HUES6 (cell line): ENCODE measurements around the gene FGF19.
A peak's percentile ranks its signal among the peaks of the same experiment; 100 is the strongest.

Source experiments
- H3K27ac ChIP-seq: 2 replicates; pipeline ENCODE4 v1.7.0; 2013; ENCODE audit warnings: low read depth, mild to moderate bottlenecking, low read length, inconsistent platforms
- H3K27me3 ChIP-seq: 2 replicates; pipeline ENCODE4 v1.6.1; 2013; ENCODE audit warnings: low read length; ENCODE audit not compliant: control insufficient read depth, insufficient read depth
- H3K36me3 ChIP-seq: 2 replicates; pipeline ENCODE4 v1.6.1; 2013; ENCODE audit warnings: low read length; ENCODE audit not compliant: control insufficient read depth, insufficient read depth
- H3K4me1 ChIP-seq: 2 replicates; pipeline ENCODE4 v1.6.1; 2013; ENCODE audit warnings: low read length; ENCODE audit not compliant: control insufficient read depth, insufficient read depth
- H3K4me3 ChIP-seq: 2 replicates; pipeline ENCODE4 v1.5.1; 2013; ENCODE audit warnings: low read depth, low read length
- H3K9ac ChIP-seq: one replicate; pipeline ENCODE4 v1.6.1; 2013; ENCODE audit warnings: mild to moderate bottlenecking, low read length
- H3K9me3 ChIP-seq: 2 replicates; pipeline ENCODE4 v1.6.1; 2013; ENCODE audit warnings: low read depth, low read length; ENCODE audit not compliant: control insufficient read depth, insufficient read depth

The FGF19 gene

GRCh38 chr11:69683764-69684333 is 20.0 kb downstream of the FGF19 start:
- Histone ChIP-seq H3K4me3 (no peak overlapping the region), H3K36me3 (no peaks in the 10 kb centered on the region), H3K9me3 (peaks cover 2% of the 10 kb centered on the region; the same call in 1 of the 2 replicates), H3K4me1 (no peaks in the 10 kb centered on the region), H3K27ac (no peak overlapping the region), H3K9ac (no peak overlapping the region), H3K27me3 (peaks cover 13% of the 10 kb centered on the region)

- Histone ChIP-seq H3K27ac (no peak overlapping the region), H3K4me1 (no peaks in the 10 kb centered on the region), H3K9ac (no peak overlapping the region), H3K9me3 (no peaks in the 10 kb centered on the region), H3K36me3 (no peaks in the 10 kb centered on the region), H3K27me3 (peaks cover 13% of the 10 kb centered on the region), H3K4me3 (no peak overlapping the region)
Measured at GRCh38 chr11:69682681-69683326, 21.0 kb downstream of the FGF19 start.

- H3K36me3 ChIP-seq = no peaks in the 10 kb centered on the region
- no peaks in the 10 kb centered on the region for H3K9me3 ChIP-seq
- no peak overlapping the region for H3K4me3 ChIP-seq
- H3K27ac ChIP-seq = no peak overlapping the region
- peaks cover 13% of the 10 kb centered on the region for H3K27me3 ChIP-seq
- no peak overlapping the region for H3K9ac ChIP-seq
- H3K4me1 ChIP-seq = no peaks in the 10 kb centered on the region
Measured at GRCh38 chr11:69682221-69682620, 21.6 kb downstream of the FGF19 start.

- Histone ChIP-seq H3K27me3 (peaks cover 12% of the 10 kb centered on the region), H3K27ac (no peak overlapping the region), H3K9me3 (no peaks in the 10 kb centered on the region)
Measured at GRCh38 chr11:69680688-69681087, 23.1 kb downstream of the FGF19 start.

GRCh38 chr11:69677749-69678148 is 26.1 kb downstream of the FGF19 start:
- Histone ChIP-seq H3K4me3 (no peak overlapping the region), H3K36me3 (peaks cover 6% of the 10 kb centered on the region), H3K9me3 (no peaks in the 10 kb centered on the region), H3K27ac (no peak overlapping the region), H3K9ac (no peak overlapping the region), H3K4me1 (peaks cover 5% of the 10 kb centered on the region), H3K27me3 (no peaks in the 10 kb centered on the region)

More at GRCh38 chr11:69680688-69681087, 23.1 kb downstream of the FGF19 start:
- H3K4me1 ChIP-seq = no peaks in the 10 kb centered on the region
- no peaks in the 10 kb centered on the region for H3K36me3 ChIP-seq
- no peak overlapping the region for H3K9ac ChIP-seq
- H3K4me3 ChIP-seq = no peak overlapping the region

- Histone ChIP-seq H3K4me1 (peaks cover 8% of the 10 kb centered on the region), H3K36me3 (peaks cover 23% of the 10 kb centered on the region), H3K9ac (peak within 1 kb of the TSS; percentile 91), H3K4me3 (peak within 1 kb of the TSS; percentile 97), H3K27ac (peak within 1 kb of the TSS; percentile 82; the same call in 1 of the 2 replicates), H3K27me3 (no peaks in the 10 kb centered on the region), H3K9me3 (no peaks in the 10 kb centered on the region)
Measured at GRCh38 chr11:69674886-69675714, 28.7 kb downstream of the FGF19 start, which contains the start of gene LTO1. TSS of gene LTO1 (minus strand) at chr11:69675353. CDS start at chr11:69675239, 114 bp downstream.

- no peaks in the 10 kb centered on the region for H3K27me3 ChIP-seq
- no peaks in the 10 kb centered on the region for H3K9me3 ChIP-seq
- H3K27ac ChIP-seq = peak overlapping the region; percentile 82; the same call in 1 of the 2 replicates
- peak overlapping the region; percentile 91 for H3K9ac ChIP-seq
- H3K4me3 ChIP-seq = peak overlapping the region; percentile 97
- peaks cover 27% of the 10 kb centered on the region for H3K36me3 ChIP-seq
- H3K4me1 ChIP-seq = peaks cover 10% of the 10 kb centered on the region
Measured at GRCh38 chr11:69674267-69674885, 29.4 kb downstream of the FGF19 start.

GRCh38 chr11:69671734-69672465 is 31.9 kb downstream of the FGF19 start:
- Histone ChIP-seq H3K27me3 (no peaks in the 10 kb centered on the region), H3K4me1 (peaks cover 10% of the 10 kb centered on the region), H3K9me3 (no peaks in the 10 kb centered on the region), H3K9ac (no peak overlapping the region), H3K36me3 (peaks cover 32% of the 10 kb centered on the region), H3K4me3 (no peak overlapping the region), H3K27ac (no peak overlapping the region)

- no peak overlapping the region for H3K9ac ChIP-seq
- no peak overlapping the region for H3K27ac ChIP-seq
- H3K4me3 ChIP-seq = no peak overlapping the region
- H3K27me3 ChIP-seq = no peaks in the 10 kb centered on the region
- no peaks in the 10 kb centered on the region for H3K9me3 ChIP-seq
- H3K4me1 ChIP-seq = peaks cover 10% of the 10 kb centered on the region
- peaks cover 36% of the 10 kb centered on the region for H3K36me3 ChIP-seq
Measured at GRCh38 chr11:69670158-69670845, 33.5 kb downstream of the FGF19 start.

- Histone ChIP-seq H3K4me1 (peaks cover 10% of the 10 kb centered on the region), H3K9me3 (no peaks in the 10 kb centered on the region), H3K4me3 (no peak overlapping the region), H3K9ac (no peak overlapping the region), H3K27ac (no peak overlapping the region), H3K36me3 (peaks cover 44% of the 10 kb centered on the region), H3K27me3 (no peaks in the 10 kb centered on the region)
Measured at GRCh38 chr11:69669486-69669885, 34.3 kb downstream of the FGF19 start.
